Hepatocyte (in vitro differentiated cells): ENCODE data around the gene ZNF750.

Experiments used
- CTCF ChIP-seq: fragments of 200-600 bp; sonication (generic); IDR thresholded peaks from 2 replicates; pipeline ENCODE4 v1.5.1; 2016; ENCODE audit warnings: antibody characterized with exemption, mild to moderate bottlenecking; ENCODE audit not compliant: poor library complexity
- EZH2phosphoT487 ChIP-seq: fragments of 200-600 bp; sonication (generic); IDR thresholded peaks from one replicate; pipeline ENCODE4 v1.6.1; 2018; ENCODE audit warnings: antibody characterized with exemption, mild to moderate bottlenecking, low read depth, moderate library complexity; ENCODE audit not compliant: unreplicated experiment, severe bottlenecking

GRCh38 chr17:82866590-82867191 lies 26.9 kb upstream of the ZNF750 start:
- TF ChIP-seq CTCF (no peak), EZH2phosphoT487 (no peak)
